ENCODE measurements around the gene ALG9.

Gene ALG9

DNA sequence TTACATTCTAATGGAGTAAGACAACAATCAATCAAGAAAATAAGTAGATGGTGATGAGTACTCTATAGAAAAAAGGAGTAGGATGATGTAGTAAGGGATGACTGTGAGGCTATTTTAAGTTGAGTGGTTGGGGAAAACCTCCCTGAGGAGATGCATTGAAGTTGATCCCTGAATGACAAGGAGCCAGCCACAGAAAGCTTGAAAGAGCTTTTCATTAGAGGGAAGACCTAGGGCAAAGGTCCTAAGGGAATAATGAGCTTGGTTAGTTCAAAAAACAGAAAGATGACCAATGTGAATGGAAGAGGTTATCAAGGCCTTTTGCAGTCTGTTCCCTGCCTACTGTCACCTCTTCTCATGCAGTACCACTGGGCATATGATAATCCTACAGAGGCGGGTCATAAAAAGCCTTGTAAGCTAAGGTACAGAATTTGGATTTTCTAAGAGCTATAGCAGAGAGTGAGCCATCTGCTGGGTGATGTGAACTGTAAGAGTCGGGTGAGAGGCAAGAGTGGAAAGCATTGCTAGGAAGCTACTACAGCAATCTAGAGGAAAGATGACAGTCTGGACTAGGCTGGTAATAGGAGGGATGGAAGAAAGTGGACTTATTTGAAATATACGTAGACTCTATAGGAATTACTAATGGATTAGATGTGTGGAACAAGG lies 108.3 kb downstream of the ALG9 start:
- no peak for DNase-seq

DNA sequence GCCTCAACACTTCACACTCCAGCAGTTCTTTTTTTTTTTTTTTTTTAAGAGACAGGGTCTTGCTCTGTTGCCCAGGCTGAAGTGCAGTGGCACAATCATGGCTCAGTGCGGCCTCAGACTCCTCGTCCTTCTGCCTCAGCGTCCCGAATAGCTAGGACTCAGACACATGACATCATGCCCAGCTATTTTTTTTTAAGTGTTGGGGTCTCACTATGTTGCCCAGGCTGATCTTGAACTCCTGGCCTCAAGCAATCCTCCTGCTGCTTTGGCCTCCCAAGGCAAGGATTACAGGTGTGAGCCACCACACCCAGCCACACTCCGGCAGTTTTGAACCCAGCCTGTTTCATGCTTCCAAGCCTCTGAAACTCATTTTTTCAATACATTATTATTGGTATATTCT lies 108.9 kb downstream of the ALG9 start:
- DNase-seq = no peak

DNA sequence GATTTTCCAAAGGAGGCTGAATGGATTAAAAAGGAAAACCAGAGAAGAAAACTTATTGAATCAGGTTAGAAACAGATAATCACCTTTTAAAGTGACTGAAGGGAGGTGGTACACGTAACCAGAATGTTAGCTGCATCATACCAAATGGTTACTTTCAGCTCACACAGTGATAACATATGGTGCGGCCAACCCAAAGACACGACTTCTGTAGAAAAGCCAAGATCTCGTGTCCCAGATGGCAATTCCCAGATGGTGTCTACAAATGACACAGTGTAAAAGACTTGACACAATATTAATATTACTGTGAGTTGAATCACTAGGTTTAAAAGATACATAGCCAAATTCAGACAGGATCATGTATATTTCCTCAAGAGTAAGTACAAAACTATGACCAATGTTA lies 110.3 kb downstream of the ALG9 start:
- no peak for DNase-seq

DNA sequence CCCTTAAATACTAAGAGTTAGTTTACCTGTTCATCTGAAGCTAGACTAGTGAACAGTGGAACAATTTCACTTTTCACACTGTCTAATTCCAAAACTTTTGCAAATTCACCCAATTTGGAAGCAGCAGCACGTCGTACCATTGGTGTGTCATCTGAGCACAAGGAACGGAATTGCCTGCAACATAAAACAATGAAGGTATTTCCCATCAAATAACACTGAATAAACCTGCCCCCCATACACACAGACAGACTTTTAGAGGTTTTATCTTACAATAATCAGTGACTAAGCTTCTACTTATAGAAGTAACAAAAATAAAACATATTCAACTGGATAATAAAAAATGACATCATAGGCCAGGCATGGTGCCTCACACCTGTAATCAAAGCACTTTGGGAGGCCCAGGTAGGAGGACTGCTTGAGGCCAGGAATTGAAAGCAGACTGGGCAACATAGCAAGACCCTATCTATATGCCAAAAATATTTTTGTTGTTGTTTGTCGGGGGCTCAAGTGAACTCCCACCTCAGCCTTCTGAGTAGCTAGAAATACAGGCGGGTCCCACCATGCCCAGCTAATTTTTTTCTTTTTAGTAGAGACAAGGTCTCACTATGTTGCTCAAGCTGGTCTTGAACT lies 111.5 kb downstream of the ALG9 start:
- DNase-seq = no peak

DNA sequence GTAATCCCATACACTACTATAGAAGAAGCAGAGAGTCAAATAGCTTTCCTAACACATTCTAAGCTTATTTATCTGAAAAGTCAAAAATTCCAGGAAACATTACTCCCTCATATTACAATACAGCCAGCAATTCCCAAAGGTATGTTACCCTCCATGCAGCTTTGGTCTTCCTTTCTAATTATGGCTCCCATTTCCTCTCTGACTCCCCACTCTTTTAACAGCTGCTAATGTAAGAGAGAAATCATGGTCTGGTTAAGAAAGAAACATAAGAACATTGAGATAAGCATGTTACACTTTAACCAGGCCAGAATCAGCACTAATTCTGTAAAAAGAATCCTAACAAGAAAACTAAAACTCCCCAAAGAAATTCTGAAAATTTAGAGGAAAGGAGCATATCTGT lies 112.0 kb downstream of the ALG9 start:
- no peak for DNase-seq

DNA sequence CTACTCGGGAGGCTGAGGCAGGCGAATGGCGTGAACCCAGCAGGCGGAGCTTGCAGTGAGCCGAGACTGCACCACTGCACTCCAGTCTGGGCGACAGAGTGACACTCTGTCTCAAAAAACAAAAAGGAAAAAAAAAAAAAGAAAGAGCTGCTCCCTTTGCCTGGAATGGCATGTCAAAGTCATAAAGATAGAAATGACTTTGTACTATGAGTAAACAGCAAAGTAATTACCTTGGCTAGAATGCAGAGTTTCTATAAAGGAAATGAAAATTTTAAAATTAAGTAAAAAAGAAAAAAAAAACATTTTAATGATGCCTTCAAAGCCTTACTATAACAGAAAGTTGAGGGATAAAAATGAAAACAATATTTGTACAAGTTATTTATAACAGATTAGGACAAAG lies 115.3 kb downstream of the ALG9 start:
- no peak for DNase-seq

DNA sequence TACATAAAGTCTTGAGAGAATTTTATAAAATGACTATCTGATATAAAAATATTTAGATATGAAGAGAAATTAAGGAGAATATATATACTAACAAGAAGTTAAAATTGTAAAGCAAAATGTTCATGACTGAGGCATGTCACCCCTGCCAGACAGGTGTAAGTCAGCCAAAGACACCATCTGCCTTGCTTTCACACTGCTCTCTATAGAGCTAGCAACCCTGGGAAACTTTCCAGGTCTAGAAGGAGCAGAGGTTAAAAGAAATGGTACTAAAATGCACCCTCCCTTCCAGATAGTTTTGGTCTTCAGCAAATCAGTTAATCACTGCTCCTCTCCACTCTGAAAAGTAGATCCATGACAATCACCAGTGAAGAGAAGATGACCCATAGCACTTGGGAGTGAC lies 121.7 kb downstream of the ALG9 start:
- DNase-seq = no peak

DNA sequence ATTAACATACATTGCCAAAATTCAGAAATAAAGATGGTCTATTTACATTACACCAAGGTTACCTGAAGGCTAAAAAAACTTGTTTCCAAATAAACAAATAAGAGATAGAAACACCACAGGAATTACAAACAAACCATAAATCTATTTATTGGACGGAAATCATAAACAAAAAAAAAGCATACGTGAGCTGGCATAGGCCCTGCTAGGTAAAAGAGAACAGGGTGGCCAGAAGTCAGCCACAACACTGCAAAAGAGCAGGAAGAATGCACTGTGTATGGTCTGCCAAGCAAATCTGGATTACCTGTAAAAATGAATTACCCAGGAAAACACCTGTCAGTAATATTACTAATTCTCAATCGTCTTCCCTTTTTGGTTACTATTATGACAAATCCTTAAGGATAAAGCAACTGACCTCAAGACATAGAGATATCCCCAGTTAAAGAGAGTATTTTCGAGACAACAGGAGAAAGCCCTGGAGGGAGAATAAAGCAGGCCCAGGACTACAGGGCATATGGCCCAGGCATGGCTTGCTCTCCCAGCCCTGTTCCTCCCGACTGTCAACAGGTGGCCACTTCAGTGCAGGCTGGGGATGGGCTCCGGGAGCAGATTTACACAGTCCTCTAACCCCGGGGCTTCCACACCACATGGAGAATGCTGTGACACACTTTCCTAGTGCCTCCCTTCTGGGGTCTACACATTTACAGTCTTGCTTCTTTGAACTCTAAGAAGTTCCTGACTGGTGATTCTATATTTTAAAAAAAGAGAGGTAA lies 123.2 kb downstream of the ALG9 start:
- DNase-seq = no peak

DNA sequence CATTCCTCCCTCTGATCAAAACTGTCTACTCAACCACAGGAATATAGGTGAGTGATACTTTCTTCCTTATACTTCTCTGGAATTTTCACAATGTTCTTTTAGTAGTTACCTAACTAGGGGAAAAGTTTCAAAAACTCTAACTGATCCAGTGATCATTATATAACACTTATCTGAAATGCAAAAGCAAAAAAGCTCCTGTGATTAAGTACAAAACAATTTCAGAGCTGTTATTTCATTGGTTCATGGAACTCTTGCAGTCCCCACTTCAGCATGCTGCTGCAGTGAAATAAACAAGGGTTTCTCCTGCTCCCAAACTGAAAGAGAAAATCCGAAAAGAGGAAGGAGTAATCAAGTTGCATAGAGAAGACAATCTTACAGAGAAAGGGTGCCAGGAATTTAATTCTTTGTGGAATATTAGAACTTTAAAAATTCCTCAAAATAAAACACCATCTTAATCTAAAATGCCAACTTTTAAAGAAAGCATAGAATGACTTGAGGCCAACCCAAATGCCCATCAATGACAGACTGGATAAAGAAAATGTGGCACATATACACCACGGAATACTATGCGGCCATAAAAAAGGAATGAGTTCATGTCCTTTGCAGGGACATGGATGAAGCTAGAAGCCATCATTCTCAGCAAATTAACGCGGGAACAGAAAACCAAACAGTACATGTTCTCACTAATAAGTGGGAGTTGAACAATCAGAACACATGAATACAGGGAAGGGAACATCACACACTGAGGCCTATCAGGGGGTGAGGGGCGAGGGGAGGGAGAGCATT lies 125.5 kb downstream of the ALG9 start:
- no peak for DNase-seq

DNA sequence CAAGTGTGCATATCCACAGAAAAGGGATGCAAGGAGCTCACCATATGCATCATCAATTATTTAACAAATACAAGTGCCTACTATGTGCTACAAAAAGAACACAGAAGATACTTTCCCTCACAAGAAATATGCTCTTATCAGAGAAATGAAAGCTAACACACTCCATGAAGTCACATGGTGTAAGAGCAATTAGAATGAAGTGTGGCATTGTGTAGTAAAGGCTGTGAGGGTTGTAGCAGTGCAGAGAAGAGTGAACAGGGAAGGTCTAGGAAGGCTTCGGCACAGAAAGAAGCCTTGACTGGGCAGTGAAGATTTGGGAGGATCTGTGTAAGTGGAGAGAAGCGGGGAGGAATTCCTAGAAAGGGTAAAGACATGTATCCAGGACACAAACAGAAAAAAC lies 127.7 kb downstream of the ALG9 start:
- DNase-seq = no peak

DNA sequence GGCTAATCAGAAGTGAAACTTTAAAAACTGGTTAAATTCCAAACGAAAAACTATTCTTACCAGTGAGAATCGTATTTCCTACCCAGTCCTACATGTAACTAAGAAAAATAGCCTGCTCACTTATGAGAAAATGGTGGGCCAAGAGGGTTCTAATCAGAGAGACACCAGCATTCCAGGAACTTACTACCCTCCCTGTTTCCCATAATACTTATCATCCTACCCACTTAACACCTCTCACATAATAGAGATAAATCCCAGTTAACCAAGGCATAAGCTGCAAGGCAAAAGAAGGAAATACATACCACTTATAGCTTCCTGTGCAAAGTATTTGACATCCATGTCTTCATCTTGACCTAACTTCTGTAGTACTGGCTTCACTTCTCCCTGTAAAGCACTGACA lies 129.6 kb downstream of the ALG9 start:
- no peak for DNase-seq

DNA sequence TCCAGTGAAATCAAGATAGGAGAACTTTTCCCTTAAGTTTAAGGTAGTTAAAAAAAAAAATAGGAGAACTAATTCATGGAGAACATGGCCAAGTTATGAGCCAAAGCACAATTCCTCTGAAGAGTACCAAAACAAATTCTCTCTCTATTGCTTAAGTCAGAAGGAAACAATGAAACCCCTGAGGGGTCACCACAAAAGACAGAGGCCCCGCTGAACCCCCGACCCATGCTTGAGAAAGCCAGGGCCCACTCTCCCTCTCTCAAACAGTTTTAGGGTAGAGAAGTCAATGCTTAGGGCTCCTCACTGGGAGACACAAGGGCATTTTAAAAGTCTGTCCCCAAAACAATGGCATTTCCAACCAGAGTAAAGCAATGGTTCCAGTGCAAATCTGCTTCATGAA lies 132.1 kb downstream of the ALG9 start:
- no peak for DNase-seq

DNA sequence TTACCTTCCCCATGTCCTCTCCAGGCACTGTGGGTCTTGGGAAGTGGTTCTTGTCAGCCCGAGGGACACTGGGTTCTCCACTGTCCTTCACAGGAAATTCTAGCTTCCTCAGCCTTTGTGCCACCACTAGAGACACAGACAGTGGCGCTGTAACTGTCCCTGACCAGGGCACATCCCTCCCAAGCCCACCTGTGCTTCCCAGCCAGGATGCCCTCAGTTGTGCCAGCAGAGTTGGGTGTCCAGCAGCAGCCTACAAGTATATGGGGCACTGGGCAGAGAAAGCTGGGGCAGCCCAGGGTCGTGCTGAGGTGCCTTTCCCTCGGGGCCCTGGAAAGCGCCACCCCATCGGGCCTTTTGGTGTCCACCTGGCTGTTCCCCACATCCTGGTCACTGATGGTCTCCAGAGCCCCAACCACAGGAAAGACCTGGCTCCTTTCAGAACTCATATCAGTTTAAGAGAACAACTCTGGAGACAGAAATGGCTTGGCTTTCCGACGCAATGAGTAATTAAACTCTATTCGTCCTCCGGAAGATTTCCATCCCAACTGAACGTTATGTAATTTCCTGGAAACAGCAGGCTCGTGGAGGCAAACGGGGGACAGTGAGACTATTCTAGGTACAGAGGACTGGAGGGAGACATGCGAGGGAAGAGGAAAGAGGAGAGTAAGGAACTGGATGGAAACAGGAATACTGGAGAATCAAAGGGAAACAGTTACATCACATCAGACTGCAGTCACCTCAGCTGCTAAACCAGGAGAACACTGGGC lies 133.8 kb downstream of the ALG9 start:
- DNase-seq = no peak

DNA sequence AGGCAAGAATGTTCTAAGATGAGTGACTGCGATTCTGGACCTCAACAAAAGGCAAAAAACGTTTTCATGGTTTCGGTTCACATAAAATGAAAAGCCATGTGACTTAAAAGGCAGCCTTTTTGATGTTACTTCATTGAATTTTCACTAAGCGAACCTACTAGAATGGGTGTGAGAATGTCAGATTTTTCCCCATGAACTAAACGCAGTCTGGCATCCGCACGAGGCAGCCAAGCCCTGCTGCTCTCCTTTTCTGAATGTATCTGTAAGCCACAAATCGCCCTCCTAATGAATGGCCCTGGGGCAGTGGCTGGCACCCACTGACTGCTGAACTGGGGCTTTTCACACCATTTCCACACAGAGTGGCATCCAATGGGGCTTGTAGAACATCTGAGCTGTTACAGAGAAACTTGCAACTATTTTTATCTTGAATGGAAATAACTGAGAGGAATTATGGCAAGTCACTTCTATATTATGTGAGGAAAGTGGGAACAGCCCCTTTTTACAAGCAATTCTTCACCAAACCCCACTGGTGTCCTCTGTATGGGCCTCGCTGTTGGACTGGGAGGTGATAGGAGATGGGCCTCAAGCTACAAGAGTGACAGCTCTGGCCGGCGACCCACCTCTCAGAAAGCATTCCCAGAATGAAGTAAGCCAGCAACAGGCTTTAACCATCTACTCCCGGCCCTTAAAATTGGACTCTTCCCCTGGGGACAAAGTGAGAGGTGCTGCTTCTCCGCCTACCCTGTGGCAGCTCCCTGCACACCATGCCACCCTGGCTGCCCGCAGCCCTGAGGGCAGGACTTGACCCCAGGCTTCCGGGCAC lies 134.5 kb downstream of the ALG9 start:
- no peak for DNase-seq
